Stimulated activated naive B cell treated with anti-CD40 and anti-IgM and Interleukin-4, amounts not matched to agents 10 μg/mL and 1 μg/mL and 100 μg/mL, for 72 hours (primary cell): Measurements from ENCODE around the gene PIP4K2C.

Experiments
- ATAC-seq, 2 donors: fragments of 150-1000 bp; cut with Tn5 transposase; replicated peaks; 2 replicates each; pipeline ENCODE4 v1.10.0; 2021; ENCODE audit warnings: moderate library complexity in 1 of 2
- DNase-seq: peaks from one replicate; pipeline ENCODE4 v3.0.0; 2021
- H3K27ac Mint-ChIP-seq: one replicate; pipeline ENCODE4 v1.8.0; 2022; ENCODE audit warnings: mild to moderate bottlenecking, mixed read lengths
- H3K27me3 Mint-ChIP-seq, 2 donors: one replicate each; pipeline ENCODE4 v1.8.0; 2022; ENCODE audit warnings: mixed read lengths in 2 of 2
- H3K36me3 Mint-ChIP-seq, 2 donors: one replicate each; pipeline ENCODE4 v1.8.0; 2022; ENCODE audit warnings: mixed read lengths in 2 of 2, mild to moderate bottlenecking in 1 of 2
- H3K4me1 Mint-ChIP-seq, 2 donors: one replicate each; pipeline ENCODE4 v1.8.0; 2022; ENCODE audit warnings: mixed read lengths in 2 of 2, mild to moderate bottlenecking in 1 of 2
- H3K4me3 Mint-ChIP-seq, 2 donors: one replicate each; pipeline ENCODE4 v1.8.0; 2022; ENCODE audit warnings: mild to moderate bottlenecking in 2 of 2, mixed read lengths in 2 of 2, moderate library complexity in 1 of 2
- H3K9me3 Mint-ChIP-seq, 2 donors: one replicate each; pipeline ENCODE4 v1.8.0; 2022; ENCODE audit warnings: mixed read lengths in 2 of 2, mild to moderate bottlenecking in 1 of 2

The PIP4K2C gene

DNA sequence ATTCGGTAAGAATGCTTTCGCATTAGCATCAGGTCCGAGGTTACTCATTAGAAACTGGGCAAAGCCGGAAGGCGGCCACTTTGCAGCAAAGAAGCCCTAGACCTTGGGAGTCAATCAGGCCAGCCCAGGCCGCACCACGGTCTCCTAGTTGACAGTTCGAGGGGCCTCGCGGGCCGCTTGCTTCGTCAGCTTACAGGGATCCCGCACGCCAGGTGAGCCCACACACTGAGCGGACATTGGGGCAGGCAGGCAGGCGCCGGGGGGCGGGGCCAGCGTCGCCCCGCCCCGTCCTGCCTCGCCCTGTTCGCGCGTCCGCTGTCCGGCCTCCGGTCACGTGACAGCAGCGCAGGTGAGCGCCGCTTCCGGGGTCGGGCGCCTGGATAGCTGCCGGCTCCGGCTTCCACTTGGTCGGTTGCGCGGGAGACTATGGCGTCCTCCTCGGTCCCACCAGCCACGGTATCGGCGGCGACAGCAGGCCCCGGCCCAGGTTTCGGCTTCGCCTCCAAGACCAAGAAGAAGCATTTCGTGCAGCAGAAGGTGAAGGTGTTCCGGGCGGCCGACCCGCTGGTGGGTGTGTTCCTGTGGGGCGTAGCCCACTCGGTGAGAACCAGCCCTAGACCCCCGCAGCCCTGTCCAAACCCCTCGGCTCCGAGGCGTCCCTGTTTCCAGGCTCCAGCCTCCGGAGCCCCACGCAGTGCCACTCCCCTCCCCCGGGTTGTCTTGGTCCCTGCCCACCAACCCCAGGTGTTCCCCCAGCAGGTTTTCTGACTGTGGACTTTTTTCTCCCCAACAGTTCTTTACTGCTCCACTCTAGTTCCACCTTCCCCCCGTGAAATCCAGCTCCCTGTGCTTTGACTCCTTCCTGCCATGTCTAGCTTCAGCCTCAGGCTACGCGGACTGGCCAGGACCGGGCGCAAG lies at the start of gene PIP4K2C:
Gene PIP4K2C, plus strand, starts transcription at position 329 of the 918 bp plus-strand sequence. Its CDS starts 98 bp downstream, at position 427.
- ATAC-seq (peak; percentile 98), DNase-seq (peak; percentile 74)
- Mint-ChIP-seq H3K9me3 (no peaks in the 10 kb centered on the region), H3K4me1 (peaks cover 18 to 24% of the 10 kb centered on the region in 2 donors), H3K36me3 (peaks cover 9 to 12% of the 10 kb centered on the region in 2 donors), H3K27ac (peak within 1 kb of the TSS; percentile 82), H3K27me3 (no peaks in the 10 kb centered on the region), H3K4me3 (peak within 1 kb of the TSS; percentile 88 to 90)

DNA sequence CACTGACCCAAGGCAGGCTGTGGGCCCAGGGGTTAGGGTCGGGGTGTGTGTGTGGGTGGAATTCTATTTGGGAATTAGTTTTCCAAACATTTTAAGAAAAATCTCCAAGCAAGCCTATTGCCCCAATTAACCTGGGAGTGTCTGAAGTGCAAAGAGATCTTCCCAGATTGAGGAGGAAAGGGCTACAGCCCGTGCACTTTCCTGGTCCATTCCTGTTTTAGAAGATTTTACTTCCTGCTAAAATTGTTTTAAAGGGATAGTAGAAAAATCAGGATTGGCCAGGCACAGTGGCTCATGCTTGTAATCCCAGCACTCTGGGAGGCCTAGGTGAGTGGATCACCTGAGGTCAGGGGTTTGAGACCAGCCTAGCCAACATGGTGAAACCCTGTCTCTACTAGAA lies 49.3 kb upstream of the PIP4K2C start:
- Mint-ChIP-seq H3K27me3 (no peaks in the 10 kb centered on the region), H3K9me3 (no peaks in the 10 kb centered on the region), H3K27ac (no peak overlapping the region), H3K4me3 (no peak overlapping the region), H3K4me1 (peaks cover 25 to 34% of the 10 kb centered on the region in 2 donors), H3K36me3 (peaks cover 20 to 55% of the 10 kb centered on the region in 2 donors)
- DNase-seq (no peak), ATAC-seq (no peak)

DNA sequence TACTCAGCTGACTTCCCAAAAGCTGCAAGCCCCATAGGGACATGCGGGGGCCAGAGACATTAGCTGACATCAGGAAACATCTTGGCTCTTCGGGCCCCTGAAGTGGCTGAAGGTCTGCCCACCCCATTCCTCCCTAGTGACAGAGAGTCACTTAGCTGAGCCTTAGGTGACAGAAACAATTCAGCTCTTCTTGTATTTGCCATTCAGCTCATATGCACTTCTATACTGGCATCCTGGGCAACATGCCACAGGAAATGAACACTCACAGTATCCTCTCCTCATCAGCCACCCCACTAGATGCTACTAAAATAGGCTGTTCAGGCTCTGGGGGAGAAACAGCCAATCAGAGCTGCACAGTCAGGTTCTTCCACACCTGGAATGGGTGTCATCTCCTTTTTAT lies 47.4 kb upstream of the PIP4K2C start:
- Mint-ChIP-seq H3K27me3 (peaks cover 1 to 2% of the 10 kb centered on the region in 2 donors), H3K27ac (no peak overlapping the region), H3K36me3 (peaks cover 12 to 39% of the 10 kb centered on the region in 2 donors), H3K9me3 (no peaks in the 10 kb centered on the region), H3K4me1 (peaks cover 24 to 40% of the 10 kb centered on the region in 2 donors), H3K4me3 (no peak overlapping the region)
- DNase-seq, result no peak
- ATAC-seq, result no peak

DNA sequence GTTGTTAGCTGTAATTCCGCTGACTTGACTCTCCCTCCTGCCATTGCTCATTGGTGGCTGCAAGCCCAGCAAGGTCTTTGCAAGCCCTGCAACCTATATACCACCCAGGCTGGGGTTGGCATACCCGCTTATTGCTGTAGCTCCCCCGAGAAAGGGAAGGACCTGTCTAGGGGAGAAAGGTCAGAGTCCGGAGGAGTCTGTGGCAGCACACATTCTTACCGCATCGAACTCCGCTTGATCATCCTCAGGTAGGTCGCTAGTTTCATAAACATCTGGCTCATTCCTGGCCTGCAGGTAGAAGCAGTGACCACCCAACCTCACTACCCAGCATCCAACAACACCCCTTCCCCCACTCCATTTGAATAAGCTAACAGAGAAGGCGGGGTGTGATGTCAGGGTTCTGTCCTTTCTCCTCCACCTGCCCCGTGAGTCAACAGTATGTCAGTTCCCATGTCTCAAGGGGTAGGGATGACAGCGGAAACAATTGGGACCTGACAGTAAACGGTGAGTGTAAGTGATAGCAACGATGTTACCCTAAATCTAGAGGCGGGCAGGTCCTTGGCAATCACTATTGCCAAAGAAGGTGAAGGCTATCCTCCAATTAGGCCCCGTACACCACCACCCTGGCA lies 45.1 kb upstream of the PIP4K2C start:
- H3K4me1 Mint-ChIP-seq, result peaks cover 36 to 55% of the 10 kb centered on the region in 2 donors
- ATAC-seq (no peak), DNase-seq (no peak)
- peaks cover 19 to 25% of the 10 kb centered on the region in 2 donors for H3K27me3 Mint-ChIP-seq
- peak overlapping the region; percentile 91 to 99 for H3K4me3 Mint-ChIP-seq
- H3K36me3 Mint-ChIP-seq, result peaks cover 11 to 20% of the 10 kb centered on the region in 2 donors
- peak overlapping the region; percentile 97 for H3K27ac Mint-ChIP-seq
- no peaks in the 10 kb centered on the region for H3K9me3 Mint-ChIP-seq

DNA sequence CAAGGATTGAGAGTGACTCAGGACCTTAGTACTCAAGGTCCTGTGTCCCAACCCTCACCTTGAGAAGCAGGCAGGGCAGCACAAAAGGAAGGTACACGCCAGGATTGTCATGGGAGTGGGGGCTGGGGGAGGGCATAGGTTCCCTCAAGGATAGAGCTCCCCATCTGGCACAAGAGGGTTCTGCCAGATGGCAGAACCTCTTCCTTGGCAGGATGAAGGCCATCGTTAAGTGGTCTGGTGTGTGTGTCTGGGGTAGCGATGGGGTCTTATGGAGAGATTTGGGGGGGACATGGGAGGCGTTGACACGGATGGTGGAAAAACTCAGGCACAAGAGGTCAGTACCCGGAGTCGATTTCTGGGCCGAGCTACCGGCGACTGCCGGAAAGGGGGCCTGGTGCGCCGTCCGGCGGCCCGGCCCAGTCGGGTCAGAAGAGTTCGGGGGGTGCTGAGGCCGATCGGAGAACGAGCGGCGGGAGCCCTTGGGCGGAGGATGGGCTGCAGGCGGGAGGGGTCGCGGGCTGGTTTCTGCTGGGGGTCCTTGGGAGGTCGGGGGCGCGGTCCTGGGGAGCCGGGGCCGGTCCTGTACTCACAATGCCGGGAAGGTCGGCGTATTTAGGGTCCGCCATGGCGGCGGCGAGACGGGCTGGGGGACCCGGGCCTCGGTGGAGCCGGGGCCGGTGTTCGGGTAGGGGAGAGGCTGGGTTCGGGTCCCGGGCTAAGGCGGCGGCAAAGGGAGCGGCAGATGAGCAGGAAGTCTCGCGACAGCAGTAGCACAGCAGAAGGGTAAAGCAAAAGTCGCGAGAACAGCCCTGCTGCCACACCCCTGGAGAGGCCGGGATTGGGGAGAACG lies 44.3 kb upstream of the PIP4K2C start, which contains the start of gene DCTN2:
Gene DCTN2, minus strand, starts transcription at position 755 of the 850 bp plus-strand sequence. Its CDS starts 129 bp downstream, at position 626.
- Mint-ChIP-seq H3K4me3 (peak within 1 kb of the TSS; percentile 91 to 99), H3K27me3 (peaks cover 20 to 27% of the 10 kb centered on the region in 2 donors), H3K9me3 (no peaks in the 10 kb centered on the region), H3K36me3 (peaks cover 7 to 17% of the 10 kb centered on the region in 2 donors), H3K27ac (peak within 1 kb of the TSS; percentile 97), H3K4me1 (peaks cover 36 to 55% of the 10 kb centered on the region in 2 donors)
- peak; percentile 96 to 97 for ATAC-seq
- DNase-seq, result peak; percentile 94

DNA sequence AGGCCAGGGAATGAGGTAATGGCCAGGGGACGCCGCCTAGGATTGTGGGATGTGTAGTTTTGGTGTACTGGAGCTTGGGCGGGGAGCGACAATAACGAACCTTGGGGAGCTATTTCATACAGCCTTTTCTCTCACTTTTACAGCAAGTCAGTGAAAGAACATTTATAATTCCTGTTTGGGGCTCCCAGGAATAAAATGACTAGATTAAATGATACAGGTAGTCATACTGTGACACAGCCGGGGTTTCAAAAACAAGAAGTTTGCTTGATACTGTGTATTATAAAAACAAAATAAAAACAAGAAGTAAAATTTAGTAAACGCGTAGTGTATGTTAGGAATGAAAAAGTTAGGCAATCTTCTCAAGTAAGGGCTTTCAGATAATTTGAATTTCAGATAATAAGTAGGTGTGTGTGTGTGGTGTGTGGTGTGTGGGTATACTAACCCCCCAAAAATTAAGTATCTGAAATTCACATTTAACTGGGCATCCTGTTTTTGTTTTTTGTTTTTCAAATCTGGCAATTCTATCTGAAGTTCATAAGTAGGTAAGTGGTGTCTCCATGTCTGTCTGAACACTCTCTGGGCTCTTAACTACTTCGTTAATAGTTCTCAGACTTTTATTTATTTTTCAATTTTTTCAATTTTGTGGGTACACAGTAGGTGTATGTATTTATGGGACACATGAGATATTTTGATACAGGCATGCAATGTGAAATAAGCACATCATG lies 43.5 kb upstream of the PIP4K2C start:
- no peak for DNase-seq
- Mint-ChIP-seq H3K4me3 (peak overlapping the region; percentile 91 to 99), H3K27me3 (peaks cover 23 to 27% of the 10 kb centered on the region in 2 donors), H3K27ac (peak overlapping the region; percentile 97), H3K36me3 (peaks cover 7 to 17% of the 10 kb centered on the region in 2 donors), H3K9me3 (no peaks in the 10 kb centered on the region), H3K4me1 (peaks cover 36 to 55% of the 10 kb centered on the region in 2 donors)
- ATAC-seq, result no peak

DNA sequence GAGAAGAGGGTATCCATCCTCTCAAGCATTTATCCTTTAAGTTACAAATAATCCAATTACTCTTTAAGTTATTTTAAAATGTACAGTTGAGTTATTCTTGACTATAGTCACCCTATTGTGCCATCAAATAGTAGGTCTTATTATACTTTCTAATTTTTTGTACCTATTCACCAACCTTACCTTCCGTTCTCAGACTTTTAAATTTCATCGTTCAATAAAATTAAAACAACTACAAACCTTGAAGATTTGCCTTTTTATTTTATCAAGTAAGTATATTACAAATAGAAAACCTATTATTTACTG lies 43.0 kb upstream of the PIP4K2C start:
- H3K27ac Mint-ChIP-seq, result no peak overlapping the region
- no peaks in the 10 kb centered on the region for H3K9me3 Mint-ChIP-seq
- peaks cover 36 to 55% of the 10 kb centered on the region in 2 donors for H3K4me1 Mint-ChIP-seq
- H3K36me3 Mint-ChIP-seq, result peaks cover 7 to 17% of the 10 kb centered on the region in 2 donors
- DNase-seq (no peak), ATAC-seq (no peak)
- H3K27me3 Mint-ChIP-seq, result peaks cover 24 to 27% of the 10 kb centered on the region in 2 donors
- H3K4me3 Mint-ChIP-seq, result no peak overlapping the region

DNA sequence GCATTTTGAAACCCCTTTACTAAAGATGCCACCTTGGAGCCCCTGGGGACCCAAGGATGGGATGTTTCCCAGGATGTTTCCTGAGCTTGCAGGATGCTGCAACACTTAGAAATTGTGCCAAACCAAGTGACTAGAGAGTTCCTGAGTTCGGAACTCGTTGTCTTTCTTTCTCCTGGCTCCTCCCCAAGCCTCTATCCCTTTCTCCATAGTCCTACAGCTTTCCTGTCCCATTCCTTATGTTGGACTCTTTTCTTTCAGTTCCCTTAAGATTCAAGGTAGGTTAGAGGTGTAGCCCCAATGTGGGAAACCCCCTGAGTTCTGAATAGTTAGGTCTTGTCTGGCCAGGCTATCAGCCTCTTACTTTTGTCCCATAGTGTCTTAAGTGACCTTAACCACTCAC lies 42.5 kb upstream of the PIP4K2C start:
- H3K27me3 Mint-ChIP-seq, result peaks cover 29 to 30% of the 10 kb centered on the region in 2 donors
- H3K36me3 Mint-ChIP-seq, result peaks cover 7 to 17% of the 10 kb centered on the region in 2 donors
- ATAC-seq, result no peak
- peaks cover 34 to 55% of the 10 kb centered on the region in 2 donors for H3K4me1 Mint-ChIP-seq
- DNase-seq, result no peak
- no peak overlapping the region for H3K27ac Mint-ChIP-seq
- H3K4me3 Mint-ChIP-seq, result peak overlapping the region in 1 of 2 donors; percentile 27
- H3K9me3 Mint-ChIP-seq, result no peaks in the 10 kb centered on the region

DNA sequence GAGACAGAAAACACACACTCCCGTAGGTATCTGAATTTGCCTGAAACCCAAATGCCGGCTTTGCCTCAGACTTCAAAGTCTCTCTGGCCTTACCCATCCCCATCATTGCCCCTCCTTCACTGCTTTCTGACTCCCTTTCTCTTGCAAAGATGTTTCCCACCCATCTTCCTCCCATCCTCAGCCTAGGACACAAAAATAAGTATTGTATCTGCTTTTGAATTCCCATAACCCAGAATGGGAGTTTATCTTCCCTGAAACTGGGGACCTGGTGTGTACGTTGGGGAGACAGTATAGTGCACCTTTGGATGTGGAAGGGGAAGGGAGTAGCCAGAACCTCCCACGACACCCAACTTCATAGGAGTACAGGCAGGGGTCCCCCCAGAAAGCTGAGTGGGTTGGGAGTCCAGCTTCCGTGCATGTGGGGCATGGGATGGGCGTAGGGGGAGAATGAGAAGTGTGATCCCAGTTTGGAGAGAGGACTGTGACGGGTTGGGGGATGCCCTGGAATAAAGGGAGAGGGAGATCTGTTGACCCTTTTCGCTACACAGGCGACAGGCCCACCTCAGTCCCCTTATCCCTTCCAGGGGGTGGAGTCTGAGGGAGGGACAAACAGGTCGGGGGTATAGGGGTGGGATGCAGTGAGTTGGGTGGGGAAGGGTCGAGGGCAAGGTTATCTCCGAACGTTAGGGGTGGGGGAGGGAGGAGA lies 41.6 kb upstream of the PIP4K2C start:
- Mint-ChIP-seq H3K27ac (no peak overlapping the region), H3K27me3 (peaks cover 35 to 36% of the 10 kb centered on the region in 2 donors), H3K4me3 (peak overlapping the region; percentile 85 to 89), H3K9me3 (no peaks in the 10 kb centered on the region), H3K36me3 (peaks cover 7 to 17% of the 10 kb centered on the region in 2 donors), H3K4me1 (peaks cover 32 to 55% of the 10 kb centered on the region in 2 donors)
- ATAC-seq (no peak), DNase-seq (no peak)

DNA sequence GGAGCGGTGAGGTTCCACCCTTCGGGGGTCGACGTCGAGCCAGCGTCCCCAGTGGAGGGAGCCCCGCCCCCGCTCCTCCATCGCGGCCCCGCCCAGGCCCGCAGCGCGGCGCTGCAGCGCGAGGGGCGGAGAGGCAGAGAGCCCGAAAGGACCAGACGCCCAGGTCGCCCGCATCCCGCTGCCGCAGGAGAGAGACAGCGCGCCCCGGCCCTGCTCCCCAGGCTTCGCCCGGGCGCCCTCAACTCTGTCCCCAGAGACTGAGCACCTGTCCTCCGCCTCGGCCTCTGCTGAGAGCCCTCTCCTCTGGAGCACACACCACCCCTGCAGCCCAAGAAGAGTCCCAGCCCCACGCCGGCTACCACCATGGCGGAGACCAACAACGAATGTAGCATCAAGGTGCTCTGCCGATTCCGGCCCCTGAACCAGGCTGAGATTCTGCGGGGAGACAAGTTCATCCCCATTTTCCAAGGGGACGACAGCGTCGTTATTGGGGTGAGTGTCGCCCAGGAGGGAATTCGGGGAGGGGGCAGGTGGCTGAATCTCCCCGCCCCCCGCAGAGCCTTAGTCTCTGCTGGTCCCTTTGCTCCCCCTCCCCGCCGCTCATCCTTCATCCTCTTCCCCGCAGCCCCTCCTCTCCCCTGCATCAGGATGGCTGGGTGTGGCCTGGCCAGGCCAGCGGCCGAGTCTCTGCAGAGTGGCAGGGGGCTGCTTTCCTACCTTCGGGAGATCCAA lies 40.9 kb upstream of the PIP4K2C start, which contains the start of gene KIF5A:
Gene KIF5A, plus strand, starts transcription at position 136 of the 732 bp plus-strand sequence. Its CDS starts 228 bp downstream, at position 364.
- peak; percentile 36 for DNase-seq
- peaks cover 7 to 13% of the 10 kb centered on the region in 2 donors for H3K36me3 Mint-ChIP-seq
- no peaks in the 10 kb centered on the region for H3K9me3 Mint-ChIP-seq
- H3K27ac Mint-ChIP-seq, result no peak within 1 kb of the TSS
- peaks cover 29 to 49% of the 10 kb centered on the region in 2 donors for H3K4me1 Mint-ChIP-seq
- peaks cover 36 to 38% of the 10 kb centered on the region in 2 donors for H3K27me3 Mint-ChIP-seq
- peak; percentile 35 to 52 for ATAC-seq
- peak within 1 kb of the TSS; percentile 85 to 89 for H3K4me3 Mint-ChIP-seq

DNA sequence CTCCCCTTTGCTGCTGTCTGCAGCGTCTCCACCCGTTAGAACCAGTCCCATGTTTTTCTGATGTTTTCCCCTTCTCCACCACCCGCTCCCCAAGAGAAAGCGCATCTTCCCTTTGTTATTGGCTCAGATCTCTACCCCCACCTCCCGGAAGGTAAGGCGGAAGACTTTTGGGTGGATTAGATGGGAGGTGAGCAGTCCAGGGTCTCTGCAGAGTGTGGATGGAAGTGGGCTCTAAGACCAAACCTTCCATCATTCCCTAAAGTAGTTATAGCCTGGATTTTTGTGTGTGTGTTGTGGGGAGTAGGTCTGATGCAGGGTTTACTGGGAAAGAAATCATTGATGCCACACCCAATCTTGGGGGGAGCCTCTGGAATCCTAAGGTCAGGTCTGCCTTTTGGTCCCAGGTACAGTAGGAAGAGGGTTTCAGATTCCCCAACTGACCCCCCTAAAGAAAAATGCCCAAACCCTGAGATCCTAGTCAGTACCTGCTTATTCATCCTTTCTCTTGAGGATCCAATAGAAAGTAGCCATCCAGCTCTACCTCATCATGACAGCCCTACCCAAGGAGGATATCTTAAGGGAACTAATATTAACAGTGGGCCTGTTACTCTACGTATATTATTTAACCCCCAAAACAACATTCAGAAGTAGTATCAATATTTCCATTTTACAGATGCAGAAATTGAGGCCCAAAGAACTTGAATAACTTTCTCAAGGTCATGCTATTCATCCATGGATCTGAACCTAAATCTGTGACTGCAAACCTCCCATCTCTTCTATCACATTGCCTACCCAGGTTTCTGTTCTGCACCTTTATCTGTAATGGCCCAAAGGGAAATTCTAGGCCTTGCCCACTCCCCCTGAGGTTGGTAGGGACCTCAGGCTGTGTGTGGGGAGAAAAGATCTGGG lies 40.1 kb upstream of the PIP4K2C start:
- peaks cover 24 to 41% of the 10 kb centered on the region in 2 donors for H3K4me1 Mint-ChIP-seq
- H3K27me3 Mint-ChIP-seq, result peaks cover 36 to 38% of the 10 kb centered on the region in 2 donors
- DNase-seq (no peak), ATAC-seq (no peak)
- H3K27ac Mint-ChIP-seq, result no peak overlapping the region
- H3K4me3 Mint-ChIP-seq, result peak overlapping the region; percentile 85 to 89
- no peaks in the 10 kb centered on the region for H3K9me3 Mint-ChIP-seq
- H3K36me3 Mint-ChIP-seq, result peaks cover 3 to 8% of the 10 kb centered on the region in 2 donors
